H9 (cell line): ENCODE data around the gene YBX1. TPM values are rescaled to one million over a fixed set of nuclear protein-coding genes. Genes with fewer than 3 reads are reported as not detected.

Experiments used
- DNase-seq: peaks from one replicate; pipeline ENCODE4 v3.0.0-alpha.2; 2017
- H2AFZ ChIP-seq: one replicate; pipeline ENCODE4 v1.6.1; 2013; ENCODE audit warnings: mild to moderate bottlenecking, low read length, control low read depth, moderate library complexity
- H2AK5ac ChIP-seq: 2 replicates; pipeline ENCODE4 v1.6.1; 2013; ENCODE audit warnings: low read length, control low read depth, mixed read lengths; ENCODE audit not compliant: insufficient read length
- H2BK120ac ChIP-seq: one replicate; pipeline ENCODE4 v1.6.1; 2013; ENCODE audit warnings: low read depth, mild to moderate bottlenecking, low read length, control low read depth, inconsistent platforms; ENCODE audit not compliant: poor library complexity, severe bottlenecking
- H2BK12ac ChIP-seq: 2 replicates; pipeline ENCODE4 v1.6.1; 2013; ENCODE audit warnings: low read length, control low read depth, mixed read lengths, low read depth; ENCODE audit not compliant: insufficient read length
- H2BK15ac ChIP-seq: 2 replicates; pipeline ENCODE4 v1.6.1; 2013; ENCODE audit warnings: low read depth, low read length, control low read depth
- H2BK20ac ChIP-seq: one replicate; pipeline ENCODE4 v1.6.1; 2013; ENCODE audit warnings: low read depth, mild to moderate bottlenecking, low read length, control low read depth, inconsistent platforms; ENCODE audit not compliant: poor library complexity, severe bottlenecking
- H2BK5ac ChIP-seq: 2 replicates; pipeline ENCODE4 v1.6.1; 2013; ENCODE audit warnings: low read length, control low read depth, mixed read lengths; ENCODE audit not compliant: insufficient read length
- H3K14ac ChIP-seq: 2 replicates; pipeline ENCODE4 v1.6.1; 2013; ENCODE audit warnings: low read length, control low read depth; ENCODE audit not compliant: insufficient read depth
- H3K18ac ChIP-seq: 2 replicates; pipeline ENCODE4 v1.6.1; 2013; ENCODE audit warnings: low read depth, mild to moderate bottlenecking, mixed read lengths, low read length, control low read depth; ENCODE audit not compliant: insufficient read length
- H3K23ac ChIP-seq: 2 replicates; pipeline ENCODE4 v1.6.1; 2013; ENCODE audit warnings: low read length, control low read depth, mixed read lengths, low read depth; ENCODE audit not compliant: insufficient read length
- H3K23me2 ChIP-seq: 2 replicates; pipeline ENCODE4 v1.6.1; 2013; ENCODE audit warnings: low read depth, mild to moderate bottlenecking, mixed read lengths, low read length, control low read depth; ENCODE audit not compliant: insufficient read length, poor library complexity, severe bottlenecking
- H3K27ac ChIP-seq: 2 replicates; pipeline ENCODE4 v1.5.1; 2013; ENCODE audit warnings: low read length, control low read depth, mixed read lengths, low read depth; ENCODE audit not compliant: insufficient read length
- H3K27me3 ChIP-seq: 2 replicates; pipeline ENCODE4 v1.6.1; 2013; ENCODE audit warnings: low read length, control low read depth, inconsistent platforms; ENCODE audit not compliant: insufficient read depth
- H3K4ac ChIP-seq: 2 replicates; pipeline ENCODE4 v1.6.1; 2013; ENCODE audit warnings: low read depth, mild to moderate bottlenecking, control low read depth, inconsistent platforms, low read length, moderate library complexity
- H3K4me1 ChIP-seq: 2 replicates; pipeline ENCODE4 v1.6.1; 2013; ENCODE audit warnings: low read length, control low read depth, inconsistent platforms; ENCODE audit not compliant: insufficient read depth
- H3K4me2 ChIP-seq: 2 replicates; pipeline ENCODE4 v1.6.1; 2013; ENCODE audit warnings: low read length, control low read depth, mixed read lengths; ENCODE audit not compliant: insufficient read length, insufficient read depth
- H3K56ac ChIP-seq: 2 replicates; pipeline ENCODE4 v1.6.1; 2013; ENCODE audit warnings: low read depth, mild to moderate bottlenecking, mixed read lengths, low read length, control low read depth; ENCODE audit not compliant: insufficient read length
- H3K79me1 ChIP-seq: 2 replicates; pipeline ENCODE4 v1.6.1; 2013; ENCODE audit warnings: low read depth, mild to moderate bottlenecking, moderate library complexity, low read length, control low read depth, inconsistent platforms; ENCODE audit not compliant: insufficient read depth, poor library complexity, severe bottlenecking
- H3K79me2 ChIP-seq: 2 replicates; pipeline ENCODE4 v1.6.1; 2013; ENCODE audit warnings: low read length, control low read depth, inconsistent platforms; ENCODE audit not compliant: insufficient read depth
- H3K9ac ChIP-seq: 2 replicates; pipeline ENCODE4 v1.6.1; 2013; ENCODE audit warnings: low read length, control low read depth, mixed read lengths; ENCODE audit not compliant: insufficient read length; ENCODE audit errors: extremely low read depth
- H3K9me3 ChIP-seq: one replicate; pipeline ENCODE4 v1.6.1; 2013; ENCODE audit warnings: low read depth, low read length, inconsistent platforms; ENCODE audit not compliant: control insufficient read depth
- H3T11ph ChIP-seq: one replicate; pipeline ENCODE4 v1.6.1; 2013; ENCODE audit warnings: mild to moderate bottlenecking, low read length, control low read depth, inconsistent platforms
- H4K20me1 ChIP-seq: one replicate; pipeline ENCODE4 v1.6.1; 2013; ENCODE audit not compliant: control insufficient read depth, insufficient read length, insufficient read depth
- H4K5ac ChIP-seq: 2 replicates; pipeline ENCODE4 v1.6.1; 2013; ENCODE audit warnings: low read depth, mild to moderate bottlenecking, mixed read lengths, low read length, control low read depth; ENCODE audit not compliant: insufficient read length
- H4K8ac ChIP-seq: replicated peaks from 2 replicates; pipeline ENCODE4 v1.6.1; 2013; ENCODE audit warnings: low read length, control low read depth, mixed read lengths, low read depth; ENCODE audit not compliant: insufficient read length
- H4K91ac ChIP-seq: 2 replicates; pipeline ENCODE4 v1.6.1; 2013; ENCODE audit warnings: low read depth, mild to moderate bottlenecking, moderate library complexity, mixed read lengths, low read length, control low read depth; ENCODE audit not compliant: insufficient read length
- H3K27ac Mint-ChIP-seq, 3 experiments: 2 replicates in 2 of 3; 3 replicates in 1 of 3; pipeline ENCODE4 v1.8.0; 2020 to 2021; ENCODE audit warnings: mixed read lengths in 3 of 3, mild to moderate bottlenecking in 1 of 3, moderate library complexity in 1 of 3
- H3K27me3 Mint-ChIP-seq: 2 replicates; pipeline ENCODE4 v1.8.0; 2021; ENCODE audit warnings: low read depth, mild to moderate bottlenecking, moderate library complexity, mixed read lengths
- H3K36me3 Mint-ChIP-seq, 3 experiments: 2 replicates in 2 of 3; 3 replicates in 1 of 3; pipeline ENCODE4 v1.8.0; 2020 to 2021; ENCODE audit warnings: low read depth in 3 of 3, mixed read lengths in 3 of 3; ENCODE audit not compliant: insufficient read depth in 1 of 3
- H3K4me1 Mint-ChIP-seq, 2 experiments: 2 replicates each; pipeline ENCODE4 v1.8.0; 2020; ENCODE audit warnings: mixed read lengths in 2 of 2
- H3K4me3 Mint-ChIP-seq, 2 experiments: 2 replicates in 1 of 2; 3 replicates in 1 of 2; pipeline ENCODE4 v1.8.0; 2020 to 2021; ENCODE audit warnings: mild to moderate bottlenecking in 2 of 2, mixed read lengths in 2 of 2, moderate library complexity in 1 of 2
- H3K9me3 Mint-ChIP-seq, 2 experiments: 2 replicates in 1 of 2; 3 replicates in 1 of 2; pipeline ENCODE4 v1.8.0; 2020; ENCODE audit warnings: mild to moderate bottlenecking in 2 of 2, mixed read lengths in 2 of 2, moderate library complexity in 1 of 2
- CTCF ChIP-seq: fragments of 200-600 bp; sonication (generic); conservative IDR thresholded peaks from 3 replicates; pipeline ENCODE4 v1.8.0; 2021; ENCODE audit warnings: antibody characterized with exemption, mild to moderate bottlenecking
- WGBS: extraction: QIAGEN DNeasy Blood & Tissue Kit; methylation state at CpG from one replicate; pipeline ENCODE4 v1.1.7; 2013; ENCODE audit warnings: missing lambda C conversion rate, low lambda C conversion rate, mixed read lengths; ENCODE audit not compliant: insufficient read length; ENCODE audit errors: extremely low coverage; 5-methylcytosine and 5-hydroxymethylcytosine counted together
- total RNA-seq: library from RNA; stranded (reverse); gene quantifications from 2 replicates; pipeline ENCODE4 v1.2.1, GENCODE V29; 2021

The YBX1 gene
- total RNA-seq, 1 experiment from 2014 or later, result 1,019 TPM

- DNase-seq, result no peak
- Histone ChIP-seq H2AK5ac (no peak overlapping the region), H3K27me3 (no peaks in the 10 kb centered on the region), H3K23me2 (no peaks in the 10 kb centered on the region), H3K9ac (no peak overlapping the region), H3K23ac (no peak overlapping the region), H3T11ph (no peak overlapping the region), H3K14ac (no peak overlapping the region), H4K8ac (no peak overlapping the region), H3K4me2 (no peak overlapping the region), H3K18ac (no peak overlapping the region), H4K20me1 (no peaks in the 10 kb centered on the region), H3K79me2 (no peaks in the 10 kb centered on the region), H3K4ac (no peak overlapping the region), H2BK20ac (no peak overlapping the region), H3K9me3 (no peaks in the 10 kb centered on the region), H4K91ac (no peak overlapping the region), H2BK5ac (no peak overlapping the region), H3K79me1 (no peaks in the 10 kb centered on the region), H2BK15ac (no peak overlapping the region), H3K27ac (no peak overlapping the region), H4K5ac (no peak overlapping the region), H3K4me1 (no peaks in the 10 kb centered on the region; the same call in 1 of the 2 replicates), H2BK12ac (no peak overlapping the region), H3K56ac (no peak overlapping the region), H2BK120ac (no peak overlapping the region), H2AFZ (no peak overlapping the region)
- Mint-ChIP-seq H3K36me3 (peaks cover 0 to 3% (median 0%) of the 10 kb centered on the region in 3 experiments; a peak in 2 of 7 replicates), H3K4me3 (no peak overlapping the region), H3K27me3 (no peaks in the 10 kb centered on the region; the same call in 1 of the 2 replicates), H3K27ac (no peak overlapping the region), H3K4me1 (peaks cover 11 to 26% of the 10 kb centered on the region in 2 experiments), H3K9me3 (no peaks in the 10 kb centered on the region)
- no CpG with 5 or more reads among the region's 4 CpGs for WGBS
- TF ChIP-seq CTCF, result peak; percentile 36; the same call in 2 of the 3 replicates
Measured at GRCh38 chr1:42730988-42731387, 48.8 kb downstream of the YBX1 start.
